Right renal cortex interstitium (tissue), 3 donors: ENCODE data around the gene PRSS56. TPM values are rescaled to one million over a fixed set of nuclear protein-coding genes. Genes with fewer than 3 reads are reported as not detected.
"Not testable (repeated sequence)": the region's sequence is repeated elsewhere in the genome, so short reads cannot be mapped to it uniquely, and the experiment has no call there.

Experiments
- DNase-seq, 3 donors: peaks; one replicate each; pipeline ENCODE4 v3.0.0-alpha.2; 2013; ENCODE audit warnings: low read depth in 3 of 3, low spot score in 2 of 3
- polyA plus RNA-seq, 3 donors: library from polyadenylated mRNA; unstranded; fragments of 120-200 nt; gene quantifications; one replicate each; pipeline ENCODE4 v1.2.1, GENCODE V29; 2013; ENCODE audit not compliant: insufficient read length in 3 of 3

The PRSS56 gene
- polyA plus RNA-seq, 3 donors = not detected

- no peak for DNase-seq
Observed at GRCh38 chr2:232523682-232524597, 3.8 kb downstream of the PRSS56 start.

GRCh38 chr2:232524771-232525170, 4.6 kb downstream of the PRSS56 start:
- DNase-seq = no peak

- no peak for DNase-seq
Observed at GRCh38 chr2:232525199-232525598, 5.0 kb downstream of the PRSS56 start.

- no peak for DNase-seq
Observed at GRCh38 chr2:232525791-232526371, 5.7 kb downstream of the PRSS56 start, which contains the start of gene CHRND. Gene CHRND (plus strand): TSS chr2:232526160. CDS start chr2:232526216, 56 bp downstream.

- DNase-seq = no peak
Observed at GRCh38 chr2:232526372-232526941, 6.3 kb downstream of the PRSS56 start.

GRCh38 chr2:232527905-232528470, 7.8 kb downstream of the PRSS56 start:
- DNase-seq = no peak

- DNase-seq = no peak
Observed at GRCh38 chr2:232528746-232529460, 8.7 kb downstream of the PRSS56 start.

GRCh38 chr2:232529806-232530547, 9.8 kb downstream of the PRSS56 start:
- no peak for DNase-seq

GRCh38 chr2:232530626-232531260, 10.6 kb downstream of the PRSS56 start:
- DNase-seq = no peak

GRCh38 chr2:232532419-232532818, 12.2 kb downstream of the PRSS56 start:
- no peak for DNase-seq

- not testable (repeated sequence) for DNase-seq
Observed at GRCh38 chr2:232532821-232533220, 12.6 kb downstream of the PRSS56 start.

GRCh38 chr2:232533944-232534710, 13.9 kb downstream of the PRSS56 start:
- DNase-seq = no peak

- DNase-seq = no peak
Observed at GRCh38 chr2:232534940-232535651, 14.9 kb downstream of the PRSS56 start.

GRCh38 chr2:232535761-232536530, 15.8 kb downstream of the PRSS56 start:
- DNase-seq = no peak

GRCh38 chr2:232537079-232537478, 16.9 kb downstream of the PRSS56 start:
- DNase-seq = no peak

GRCh38 chr2:232537499-232537898, 17.3 kb downstream of the PRSS56 start:
- DNase-seq = no peak

GRCh38 chr2:232538671-232539070, 18.5 kb downstream of the PRSS56 start:
- DNase-seq = no peak
